ENCODE results near the gene STAT5B. TPM values are rescaled to one million over a fixed set of nuclear protein-coding genes. Genes with fewer than 3 reads are reported as not detected.

The STAT5B gene
- total RNA-seq, 1 experiment from 2014 or later: 36.4 TPM

DNA sequence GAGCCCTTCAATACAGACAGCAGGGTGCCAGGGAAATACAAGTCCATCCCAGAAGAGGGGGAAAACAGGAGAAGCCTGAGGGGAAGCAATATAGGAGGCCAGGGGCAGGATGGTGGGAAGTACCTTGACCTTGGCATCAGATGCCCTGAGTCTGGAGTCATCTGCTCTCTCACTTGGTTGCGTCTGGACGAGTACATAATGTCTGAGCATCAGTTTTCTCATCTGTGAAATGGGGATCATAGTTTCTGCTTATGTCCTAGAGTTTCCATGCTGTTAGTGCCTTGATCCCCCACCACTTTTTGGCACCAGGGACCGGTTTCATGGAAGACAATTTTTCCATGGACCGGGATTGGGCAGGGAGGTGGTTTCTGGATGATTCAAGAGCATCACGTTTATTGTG lies 14.4 kb upstream of the STAT5B start:
- H3K27ac Mint-ChIP-seq: no peak overlapping the region
- ATAC-seq (no peak), DNase-seq (ENCODE audit: low spot score) (no peak)
- TF ChIP-seq FOXJ3 (CRISPR knock-in tag; IDR thresholded peaks at IDR 0.05; ENCODE audit: borderline replicate concordance): no peak
- no peak for TF ChIP-seq ETV6 (CRISPR knock-in tag; IDR thresholded peaks at IDR 0.05)
- TF ChIP-seq, protein P1, sequence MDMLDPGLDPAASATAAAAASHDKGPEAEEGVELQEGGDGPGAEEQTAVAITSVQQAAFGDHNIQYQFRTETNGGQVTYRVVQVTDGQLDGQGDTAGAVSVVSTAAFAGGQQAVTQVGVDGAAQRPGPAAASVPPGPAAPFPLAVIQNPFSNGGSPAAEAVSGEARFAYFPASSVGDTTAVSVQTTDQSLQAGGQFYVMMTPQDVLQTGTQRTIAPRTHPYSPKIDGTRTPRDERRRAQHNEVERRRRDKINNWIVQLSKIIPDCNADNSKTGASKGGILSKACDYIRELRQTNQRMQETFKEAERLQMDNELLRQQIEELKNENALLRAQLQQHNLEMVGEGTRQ (CRISPR knock-in tag; IDR thresholded peaks at IDR 0.05): no peak
- TF ChIP-seq, protein P2, sequence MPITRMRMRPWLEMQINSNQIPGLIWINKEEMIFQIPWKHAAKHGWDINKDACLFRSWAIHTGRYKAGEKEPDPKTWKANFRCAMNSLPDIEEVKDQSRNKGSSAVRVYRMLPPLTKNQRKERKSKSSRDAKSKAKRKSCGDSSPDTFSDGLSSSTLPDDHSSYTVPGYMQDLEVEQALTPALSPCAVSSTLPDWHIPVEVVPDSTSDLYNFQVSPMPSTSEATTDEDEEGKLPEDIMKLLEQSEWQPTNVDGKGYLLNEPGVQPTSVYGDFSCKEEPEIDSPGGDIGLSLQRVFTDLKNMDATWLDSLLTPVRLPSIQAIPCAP (CRISPR knock-in tag; IDR thresholded peaks at IDR 0.05): no peak
- no peak for TF ChIP-seq FOXP1 (CRISPR knock-in tag; IDR thresholded peaks at IDR 0.05; ENCODE audit: borderline replicate concordance)
- no peak for TF ChIP-seq RELA (CRISPR knock-in tag; IDR thresholded peaks at IDR 0.05; ENCODE audit: borderline replicate concordance)
- TF ChIP-seq, protein P3, sequence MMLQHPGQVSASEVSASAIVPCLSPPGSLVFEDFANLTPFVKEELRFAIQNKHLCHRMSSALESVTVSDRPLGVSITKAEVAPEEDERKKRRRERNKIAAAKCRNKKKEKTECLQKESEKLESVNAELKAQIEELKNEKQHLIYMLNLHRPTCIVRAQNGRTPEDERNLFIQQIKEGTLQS (CRISPR knock-in tag; conservative IDR thresholded peaks at IDR 0.05): no peak
- TF ChIP-seq IRF2 (CRISPR knock-in tag; IDR thresholded peaks at IDR 0.05; ENCODE audit: borderline replicate concordance, low read depth): no peak
- TF ChIP-seq, protein P4, sequence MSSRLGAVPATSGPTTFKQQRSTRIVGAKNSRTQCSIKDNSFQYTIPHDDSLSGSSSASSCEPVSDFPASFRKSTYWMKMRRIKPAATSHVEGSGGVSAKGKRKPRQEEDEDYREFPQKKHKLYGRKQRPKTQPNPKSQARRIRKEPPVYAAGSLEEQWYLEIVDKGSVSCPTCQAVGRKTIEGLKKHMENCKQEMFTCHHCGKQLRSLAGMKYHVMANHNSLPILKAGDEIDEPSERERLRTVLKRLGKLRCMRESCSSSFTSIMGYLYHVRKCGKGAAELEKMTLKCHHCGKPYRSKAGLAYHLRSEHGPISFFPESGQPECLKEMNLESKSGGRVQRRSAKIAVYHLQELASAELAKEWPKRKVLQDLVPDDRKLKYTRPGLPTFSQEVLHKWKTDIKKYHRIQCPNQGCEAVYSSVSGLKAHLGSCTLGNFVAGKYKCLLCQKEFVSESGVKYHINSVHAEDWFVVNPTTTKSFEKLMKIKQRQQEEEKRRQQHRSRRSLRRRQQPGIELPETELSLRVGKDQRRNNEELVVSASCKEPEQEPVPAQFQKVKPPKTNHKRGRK (CRISPR knock-in tag; IDR thresholded peaks at IDR 0.05; ENCODE audit: borderline replicate concordance): no peak
- TF ChIP-seq TEAD4 (CRISPR knock-in tag; IDR thresholded peaks at IDR 0.05): no peak
- TF ChIP-seq, protein P5, sequence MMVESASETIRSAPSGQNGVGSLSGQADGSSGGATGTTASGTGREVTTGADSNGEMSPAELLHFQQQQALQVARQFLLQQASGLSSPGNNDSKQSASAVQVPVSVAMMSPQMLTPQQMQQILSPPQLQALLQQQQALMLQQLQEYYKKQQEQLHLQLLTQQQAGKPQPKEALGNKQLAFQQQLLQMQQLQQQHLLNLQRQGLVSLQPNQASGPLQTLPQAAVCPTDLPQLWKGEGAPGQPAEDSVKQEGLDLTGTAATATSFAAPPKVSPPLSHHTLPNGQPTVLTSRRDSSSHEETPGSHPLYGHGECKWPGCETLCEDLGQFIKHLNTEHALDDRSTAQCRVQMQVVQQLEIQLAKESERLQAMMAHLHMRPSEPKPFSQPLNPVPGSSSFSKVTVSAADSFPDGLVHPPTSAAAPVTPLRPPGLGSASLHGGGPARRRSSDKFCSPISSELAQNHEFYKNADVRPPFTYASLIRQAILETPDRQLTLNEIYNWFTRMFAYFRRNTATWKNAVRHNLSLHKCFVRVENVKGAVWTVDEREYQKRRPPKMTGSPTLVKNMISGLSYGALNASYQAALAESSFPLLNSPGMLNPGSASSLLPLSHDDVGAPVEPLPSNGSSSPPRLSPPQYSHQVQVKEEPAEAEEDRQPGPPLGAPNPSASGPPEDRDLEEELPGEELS (CRISPR knock-in tag; IDR thresholded peaks at IDR 0.05): no peak
- TF ChIP-seq HMGA2 (CRISPR knock-in tag; IDR thresholded peaks at IDR 0.05): no peak
- TF ChIP-seq NR3C1 (CRISPR knock-in tag; conservative IDR thresholded peaks at IDR 0.05; ENCODE audit: low read depth): no peak
- no peak for TF ChIP-seq JAZF1 (CRISPR knock-in tag; IDR thresholded peaks at IDR 0.05)
- no peak for TF ChIP-seq PRRX2 (CRISPR knock-in tag; IDR thresholded peaks at IDR 0.05)
- no peak for TF ChIP-seq ZNF671 (CRISPR knock-in tag; IDR thresholded peaks at IDR 0.05)
- no peak for TF ChIP-seq GTF2I (CRISPR knock-in tag; conservative IDR thresholded peaks at IDR 0.05)
- TF ChIP-seq, protein P6, sequence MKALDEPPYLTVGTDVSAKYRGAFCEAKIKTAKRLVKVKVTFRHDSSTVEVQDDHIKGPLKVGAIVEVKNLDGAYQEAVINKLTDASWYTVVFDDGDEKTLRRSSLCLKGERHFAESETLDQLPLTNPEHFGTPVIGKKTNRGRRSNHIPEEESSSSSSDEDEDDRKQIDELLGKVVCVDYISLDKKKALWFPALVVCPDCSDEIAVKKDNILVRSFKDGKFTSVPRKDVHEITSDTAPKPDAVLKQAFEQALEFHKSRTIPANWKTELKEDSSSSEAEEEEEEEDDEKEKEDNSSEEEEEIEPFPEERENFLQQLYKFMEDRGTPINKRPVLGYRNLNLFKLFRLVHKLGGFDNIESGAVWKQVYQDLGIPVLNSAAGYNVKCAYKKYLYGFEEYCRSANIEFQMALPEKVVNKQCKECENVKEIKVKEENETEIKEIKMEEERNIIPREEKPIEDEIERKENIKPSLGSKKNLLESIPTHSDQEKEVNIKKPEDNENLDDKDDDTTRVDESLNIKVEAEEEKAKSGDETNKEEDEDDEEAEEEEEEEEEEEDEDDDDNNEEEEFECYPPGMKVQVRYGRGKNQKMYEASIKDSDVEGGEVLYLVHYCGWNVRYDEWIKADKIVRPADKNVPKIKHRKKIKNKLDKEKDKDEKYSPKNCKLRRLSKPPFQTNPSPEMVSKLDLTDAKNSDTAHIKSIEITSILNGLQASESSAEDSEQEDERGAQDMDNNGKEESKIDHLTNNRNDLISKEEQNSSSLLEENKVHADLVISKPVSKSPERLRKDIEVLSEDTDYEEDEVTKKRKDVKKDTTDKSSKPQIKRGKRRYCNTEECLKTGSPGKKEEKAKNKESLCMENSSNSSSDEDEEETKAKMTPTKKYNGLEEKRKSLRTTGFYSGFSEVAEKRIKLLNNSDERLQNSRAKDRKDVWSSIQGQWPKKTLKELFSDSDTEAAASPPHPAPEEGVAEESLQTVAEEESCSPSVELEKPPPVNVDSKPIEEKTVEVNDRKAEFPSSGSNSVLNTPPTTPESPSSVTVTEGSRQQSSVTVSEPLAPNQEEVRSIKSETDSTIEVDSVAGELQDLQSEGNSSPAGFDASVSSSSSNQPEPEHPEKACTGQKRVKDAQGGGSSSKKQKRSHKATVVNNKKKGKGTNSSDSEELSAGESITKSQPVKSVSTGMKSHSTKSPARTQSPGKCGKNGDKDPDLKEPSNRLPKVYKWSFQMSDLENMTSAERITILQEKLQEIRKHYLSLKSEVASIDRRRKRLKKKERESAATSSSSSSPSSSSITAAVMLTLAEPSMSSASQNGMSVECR (CRISPR knock-in tag; IDR thresholded peaks at IDR 0.05; ENCODE audit: borderline replicate concordance): no peak
- CTCF ChIA-PET: interaction anchor here (0.6 to 1.9 kb wide), 3 partner anchors 14 to 116 kb away, joined by 3 to 6 read pairs (median 3); partner anchors contain the start of gene KCNH4
- H3K27me3 Mint-ChIP-seq (ENCODE audit: low read depth): peaks cover 35% of the 10 kb centered on the region
- no peaks in the 10 kb centered on the region for H3K36me3 Mint-ChIP-seq
- POLR2A ChIA-PET: no interaction called here
- H3K9me3 Mint-ChIP-seq: no peaks in the 10 kb centered on the region
- no peak overlapping the region for H3K4me3 Mint-ChIP-seq
- H3K4me1 Mint-ChIP-seq: peaks cover 16% of the 10 kb centered on the region
